Ramos (cell line): ENCODE measurements around the gene LRRC27.

Experiments
- in situ Hi-C: fragments of 300-500 bp; cut with MboI; formaldehyde crosslinking; loops from one replicate; pipeline ENCODE4 v1.14.3; 2022; ENCODE audit warnings: low sequenced_read_pairs; ENCODE audit not compliant: unreplicated experiment

LRRC27 gene

DNA sequence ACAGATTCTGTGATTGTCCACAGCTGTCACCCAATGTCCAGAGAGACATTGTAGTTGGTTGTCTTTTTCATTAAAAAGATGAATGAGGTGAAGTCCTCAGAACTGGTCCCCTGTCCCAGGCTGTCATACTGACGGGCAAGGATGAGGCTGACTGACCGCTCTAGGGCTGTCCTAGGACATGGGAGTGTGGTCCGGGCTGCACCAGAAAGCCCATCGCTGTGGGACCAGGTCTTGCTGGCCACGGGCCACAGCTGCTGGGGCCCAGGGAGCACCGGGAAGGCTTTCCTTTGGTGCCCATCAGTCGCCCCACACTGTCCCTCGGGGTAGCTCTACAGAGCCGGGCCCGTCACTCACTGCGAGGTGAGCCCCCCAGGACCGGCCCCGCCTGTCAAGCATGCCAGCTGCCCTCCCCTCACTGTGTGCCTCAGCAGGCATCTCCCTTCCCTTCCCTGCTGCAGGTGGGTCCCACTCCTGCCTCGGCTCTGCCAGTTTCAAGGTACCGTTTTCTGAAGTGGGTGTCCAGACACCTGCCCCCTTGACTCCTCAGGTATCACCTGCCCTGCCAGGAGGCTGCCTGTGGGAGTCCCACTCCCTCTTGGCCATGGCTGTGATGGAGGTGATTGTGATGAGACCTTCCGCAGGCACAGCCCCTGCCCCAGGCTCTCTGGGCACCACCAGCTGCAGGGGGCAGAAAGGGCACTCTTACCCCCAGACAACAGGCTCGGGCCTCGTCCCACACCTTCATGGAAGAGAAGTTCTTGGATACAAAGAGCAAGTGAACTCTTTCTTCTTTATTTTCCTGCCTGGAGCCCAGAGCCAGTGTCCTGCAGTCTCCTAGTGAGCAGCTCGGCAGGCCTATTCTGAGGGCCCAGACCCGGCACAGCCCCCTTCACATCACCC lies 21.7 kb downstream of the LRRC27 start:
- in situ Hi-C loops = no loop called here

DNA sequence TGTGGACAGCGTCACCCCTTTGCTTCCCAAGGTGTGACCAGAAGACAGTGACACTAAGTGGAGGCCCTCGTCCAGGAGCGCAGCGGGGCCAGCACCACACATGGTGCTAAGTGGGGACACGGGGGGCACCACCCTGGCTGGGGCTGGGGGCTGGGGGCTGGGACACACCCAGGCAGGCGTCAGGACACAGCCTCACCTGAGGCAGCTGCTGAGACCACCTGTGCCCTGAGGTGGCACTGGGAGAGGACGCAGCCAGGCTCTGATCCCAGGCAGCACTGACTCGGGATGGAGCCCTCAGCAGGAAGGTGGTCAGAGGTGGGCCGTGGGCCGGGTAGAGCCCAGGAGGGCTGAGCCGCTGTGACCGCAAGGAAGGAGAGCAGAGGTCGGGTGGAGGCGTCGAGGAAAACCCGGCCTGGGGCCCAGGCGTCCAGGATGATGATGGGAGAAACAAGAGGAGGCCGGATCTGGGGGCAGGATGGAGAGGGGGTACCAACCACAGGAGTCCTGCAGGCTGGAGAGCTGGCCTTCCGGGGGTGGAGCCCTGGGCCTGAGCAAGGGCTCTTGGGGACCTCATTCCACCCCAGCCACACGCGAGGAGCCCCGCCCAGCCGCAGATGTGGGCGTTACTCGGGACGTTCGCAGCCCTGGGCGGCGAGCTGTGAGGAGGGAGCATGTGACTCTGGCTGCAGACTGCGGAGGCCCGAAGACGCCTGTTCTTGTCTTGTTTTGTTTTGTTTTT lies 22.5 kb downstream of the LRRC27 start:
- in situ Hi-C loops = no loop called here

DNA sequence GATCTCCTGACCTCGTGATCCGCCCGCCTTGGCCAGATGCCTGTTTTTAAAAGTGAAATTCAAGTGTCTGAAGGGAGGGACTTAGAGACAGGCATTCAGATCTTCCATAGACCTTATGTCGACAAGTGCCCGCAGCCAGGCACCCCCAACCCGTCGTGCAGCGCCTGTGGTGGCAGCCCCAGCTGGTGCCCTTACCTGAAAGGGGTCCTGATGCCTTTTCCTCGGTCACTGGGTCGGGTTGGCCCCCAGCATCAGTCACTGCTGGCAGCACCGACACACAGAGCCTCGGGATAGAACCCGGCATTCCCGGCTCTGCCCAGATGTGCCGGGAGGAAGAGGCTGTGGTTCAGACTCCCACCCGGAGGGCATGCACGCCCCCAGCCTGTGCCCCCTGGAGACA lies 23.3 kb downstream of the LRRC27 start:
- in situ Hi-C loops = no loop called here

DNA sequence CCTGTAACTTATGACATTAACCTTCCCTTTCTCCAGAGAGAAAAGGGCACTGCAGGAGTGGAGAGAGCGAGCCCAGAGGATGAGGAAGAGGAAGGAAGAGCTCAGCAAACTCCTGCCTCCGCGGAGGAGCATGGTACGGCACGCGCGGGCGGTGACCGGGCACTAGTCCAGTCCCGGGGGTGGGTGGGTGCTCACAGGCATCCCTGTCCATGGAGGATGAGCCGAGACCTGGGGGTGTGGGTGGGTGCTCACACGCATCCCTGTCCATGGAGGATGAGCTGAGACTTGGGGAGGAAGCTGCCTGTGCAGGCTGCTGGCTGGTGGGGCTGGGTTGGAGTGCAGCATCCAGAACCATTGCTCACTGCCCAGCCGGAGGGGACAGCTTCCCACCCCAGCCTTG lies 23.8 kb downstream of the LRRC27 start:
- in situ Hi-C loops = no loop called here

DNA sequence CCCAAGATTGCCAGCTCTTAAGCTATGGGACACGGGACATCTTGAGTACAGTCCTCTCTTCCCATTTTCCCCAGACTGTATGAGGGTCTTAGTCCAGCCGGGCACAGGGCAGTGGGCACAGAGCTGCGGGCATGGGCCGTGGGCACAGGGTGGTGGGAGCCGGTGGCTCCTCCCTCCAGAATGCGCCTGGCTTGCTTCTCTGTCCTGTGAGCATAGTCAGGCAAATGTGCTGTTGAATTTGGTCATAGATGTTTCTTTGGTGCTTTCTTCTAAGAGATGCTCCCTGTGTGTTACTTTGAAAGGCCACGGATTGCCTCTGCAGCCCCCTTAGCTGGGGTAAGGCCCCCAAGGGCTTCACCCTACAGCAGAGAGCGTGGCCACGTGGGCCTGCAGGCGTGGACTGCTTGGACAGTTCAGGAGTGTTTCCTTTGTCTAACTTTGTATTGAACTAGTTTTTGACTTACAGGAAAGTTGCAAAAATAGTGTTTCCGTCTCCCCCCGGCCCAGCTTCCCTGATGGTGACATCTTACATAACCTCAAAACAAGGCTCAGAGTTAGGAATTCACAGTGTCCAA lies 24.7 kb downstream of the LRRC27 start:
- in situ Hi-C loops = no loop called here

DNA sequence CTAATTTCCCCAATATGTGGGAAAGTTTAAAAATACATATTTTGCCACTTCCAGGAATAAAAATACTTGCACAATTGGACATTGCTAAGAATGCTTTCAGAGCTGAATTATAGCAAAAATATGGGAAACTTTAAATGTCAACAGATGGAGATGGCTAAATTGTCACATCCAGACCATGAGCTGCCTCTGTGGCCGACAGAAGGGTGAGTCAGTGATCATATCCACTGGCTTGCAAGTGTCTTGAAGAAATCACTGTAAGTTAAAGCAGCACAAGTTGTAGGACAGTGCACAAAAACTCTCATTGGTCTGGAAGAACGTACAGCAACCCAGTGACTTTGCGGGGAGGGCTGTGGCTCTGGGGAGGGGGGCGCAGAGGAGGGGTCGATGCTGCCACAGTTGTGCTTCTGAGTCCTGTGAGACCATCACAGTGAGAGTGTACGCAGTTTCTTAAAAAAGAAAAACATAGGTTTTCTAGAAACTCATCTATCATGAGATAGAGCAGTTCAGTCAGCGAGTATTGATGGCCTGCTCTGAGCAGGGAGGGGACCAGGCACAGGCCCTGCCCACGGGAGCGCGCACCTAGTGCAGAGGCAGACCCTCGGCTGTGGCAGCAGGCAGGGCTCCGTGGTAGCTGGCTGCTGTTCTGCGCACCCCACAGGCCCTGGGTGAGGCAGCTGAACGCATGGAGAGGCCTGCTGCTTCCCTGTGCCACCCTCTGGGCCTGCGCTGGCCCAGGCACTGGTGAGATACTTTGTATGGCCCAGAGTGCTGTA lies 25.5 kb downstream of the LRRC27 start:
- in situ Hi-C loops = no loop called here

DNA sequence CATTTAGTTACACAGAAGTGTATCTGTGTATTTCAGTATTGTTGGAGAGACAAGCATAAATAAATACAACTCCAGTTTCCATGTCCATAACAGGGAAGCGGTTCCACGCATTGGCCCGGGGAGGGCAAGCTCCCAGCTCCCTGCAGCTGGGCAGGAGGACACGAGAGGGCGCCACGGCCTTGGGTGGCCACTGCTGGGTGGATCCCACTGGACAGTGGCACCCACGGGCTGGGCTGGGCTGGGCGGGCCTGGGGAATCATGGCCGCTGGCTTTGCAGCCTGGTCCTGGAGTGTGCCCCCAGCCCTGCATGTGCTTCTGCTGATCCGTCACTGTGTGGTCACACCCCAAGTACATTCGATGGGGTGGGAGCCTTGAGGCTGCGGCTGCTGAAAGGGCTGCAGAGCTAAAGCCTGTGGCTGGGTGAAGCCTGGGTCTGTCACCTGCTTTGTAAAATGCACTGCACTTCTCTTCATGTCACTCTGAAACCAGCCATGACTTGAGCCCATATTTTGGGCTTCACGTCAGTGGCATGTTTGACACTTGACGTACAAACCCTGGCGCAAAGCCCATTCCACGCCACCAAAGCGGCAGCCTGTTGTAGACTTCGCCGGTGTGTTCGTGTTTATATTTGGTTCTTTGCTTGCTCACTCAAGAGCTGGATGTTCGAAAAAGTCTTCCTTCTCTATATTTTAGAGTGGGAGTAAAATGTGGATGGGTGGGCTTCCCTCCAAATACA lies 27.5 kb downstream of the LRRC27 start:
- in situ Hi-C loops = no loop called here

DNA sequence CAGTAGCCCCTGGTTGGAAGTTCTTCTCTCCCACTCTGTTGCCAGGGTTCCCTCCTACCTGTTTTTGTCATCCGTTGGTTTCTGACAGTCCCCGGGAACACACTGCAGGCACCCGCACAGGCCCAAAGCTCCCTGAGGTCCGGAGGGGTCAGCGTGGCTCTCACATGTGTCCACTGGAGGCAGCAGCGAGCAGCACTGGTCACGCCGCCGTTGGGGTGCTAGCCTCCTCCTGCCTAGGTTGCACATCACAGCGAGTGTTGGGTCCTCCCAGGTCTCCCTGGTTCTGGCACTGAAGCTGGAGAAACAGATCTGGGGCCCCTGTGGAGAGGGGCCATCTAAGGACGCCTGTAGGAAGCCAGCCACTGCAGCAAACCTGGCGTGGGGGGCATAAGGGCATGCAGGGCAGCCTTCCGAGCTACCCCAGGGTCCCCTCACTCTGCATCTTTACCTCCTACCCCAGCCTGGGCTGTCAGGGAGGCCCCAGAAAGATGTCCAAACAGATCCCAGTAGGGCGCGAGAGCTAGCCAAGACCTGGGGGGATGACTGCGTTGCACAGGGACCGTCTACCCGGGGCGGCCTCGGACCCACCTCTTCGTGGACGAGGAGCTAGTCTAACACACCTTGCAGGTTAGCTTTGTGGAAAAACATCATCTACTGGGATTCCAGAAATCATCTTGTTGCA lies 28.9 kb downstream of the LRRC27 start:
- in situ Hi-C loops = no loop called here

DNA sequence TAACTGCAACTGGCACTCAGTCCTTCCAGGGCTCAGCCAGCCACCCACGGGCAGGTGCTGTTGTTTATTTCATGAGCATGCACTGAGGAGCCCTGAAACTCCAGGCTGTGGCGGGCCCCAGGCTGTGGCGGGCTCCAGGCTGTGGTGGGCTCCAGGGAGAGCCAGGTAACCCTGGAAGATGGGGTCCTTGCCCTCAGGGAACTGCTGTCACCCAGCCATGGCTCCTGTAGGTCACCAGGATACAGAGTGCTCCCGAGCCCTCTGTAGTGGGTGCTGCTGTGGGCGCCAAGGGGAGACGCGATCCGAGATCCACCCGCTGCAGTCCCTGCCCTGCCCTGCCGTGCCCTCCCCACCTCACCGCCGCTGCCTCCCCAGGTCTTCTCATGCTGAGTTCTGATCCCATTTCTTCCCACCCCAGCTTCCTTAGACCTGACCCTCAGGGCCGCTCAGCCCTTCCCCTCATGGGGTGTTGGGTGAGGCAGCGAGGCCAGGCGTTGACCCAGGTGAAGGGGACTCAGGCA lies 29.6 kb downstream of the LRRC27 start:
- in situ Hi-C loops = no loop called here

DNA sequence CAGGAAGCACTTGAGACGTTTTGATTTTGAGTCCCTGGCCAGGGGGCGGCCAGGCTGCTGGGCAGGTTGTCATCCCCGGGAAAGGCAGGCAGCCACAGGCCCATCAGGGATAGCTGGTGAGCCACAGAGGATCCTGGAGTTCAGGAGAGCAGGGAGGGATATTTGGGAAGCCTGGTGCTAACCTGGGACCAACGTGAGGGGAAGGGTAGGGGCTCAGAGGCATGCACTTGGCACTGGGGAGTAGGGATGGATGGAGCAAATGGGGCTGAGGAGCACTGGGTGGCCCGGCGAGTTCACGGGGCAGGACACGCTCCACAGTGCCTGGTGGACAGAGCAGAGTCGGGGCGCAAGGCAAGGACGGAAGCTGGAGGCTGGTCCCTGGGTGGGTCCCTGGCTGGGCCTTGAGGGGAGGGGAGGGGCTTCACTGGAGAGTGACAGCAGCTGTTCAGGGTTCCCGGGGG lies 30.2 kb downstream of the LRRC27 start:
- in situ Hi-C loops = no loop called here

DNA sequence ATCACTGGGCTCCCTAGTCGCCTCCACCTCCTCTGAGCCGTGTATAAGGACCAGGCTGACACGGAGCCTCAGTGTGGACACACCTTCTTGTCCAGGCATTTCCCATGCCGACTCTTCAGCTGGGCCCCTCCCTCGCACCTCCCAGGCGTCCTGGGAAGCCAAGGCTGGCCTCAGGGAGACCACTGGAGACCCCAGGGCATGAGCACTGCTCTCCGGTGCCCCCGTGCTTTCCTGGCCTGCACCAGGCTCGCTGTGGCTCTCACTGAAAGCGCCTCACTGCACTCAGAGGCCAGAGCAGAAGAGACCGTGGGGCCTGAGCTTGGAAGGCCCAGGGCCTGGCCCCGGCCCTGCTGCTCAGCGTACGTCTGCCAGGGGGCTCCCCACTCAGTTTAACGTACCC lies 31.4 kb downstream of the LRRC27 start:
- in situ Hi-C loops = no loop called here

DNA sequence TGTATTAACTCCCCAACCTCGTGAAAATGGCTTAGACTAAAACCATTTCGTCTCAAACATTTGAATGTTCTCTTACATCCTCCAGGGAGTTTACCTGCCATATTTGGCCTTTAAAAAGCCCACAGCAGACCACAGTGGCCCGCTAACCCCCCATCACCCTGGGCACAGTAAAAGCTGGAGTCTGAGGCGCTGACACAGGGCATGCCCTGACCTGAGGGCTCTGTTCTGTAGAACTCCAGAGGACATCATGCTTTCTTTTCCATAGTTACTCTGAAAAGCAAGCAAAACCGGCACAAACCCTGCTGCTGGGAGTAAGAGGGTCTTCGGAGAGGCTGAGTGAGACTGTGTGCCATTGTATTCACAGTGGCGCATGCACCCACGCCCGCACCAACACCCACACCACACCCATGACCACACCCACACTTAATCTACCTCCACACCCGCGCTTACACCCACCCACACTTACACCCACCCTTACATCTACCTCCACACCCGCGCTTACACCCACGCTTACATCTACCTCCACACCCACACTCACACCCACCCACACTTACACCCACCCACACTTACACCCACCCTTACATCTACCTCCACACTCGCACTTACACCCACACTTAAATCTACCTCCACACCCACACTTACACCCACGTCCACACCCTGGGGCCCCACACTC lies 32.1 kb downstream of the LRRC27 start:
- in situ Hi-C loops = no loop called here

DNA sequence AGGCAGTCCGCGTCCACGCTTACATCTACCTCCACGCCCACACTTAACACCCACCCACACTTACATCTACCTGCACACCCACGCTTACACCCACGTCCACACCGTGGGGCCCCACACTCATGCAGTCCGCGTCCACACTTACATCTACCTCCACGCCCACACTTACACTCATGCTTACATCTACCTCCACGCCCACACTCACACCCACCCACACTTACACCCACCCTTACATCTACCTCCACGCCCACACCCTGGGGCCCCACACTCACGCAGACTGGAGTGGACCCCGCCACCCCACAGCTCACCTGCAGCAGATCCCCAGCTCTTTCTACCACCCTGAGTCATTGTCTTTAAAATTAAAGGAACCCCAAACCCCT lies 32.6 kb downstream of the LRRC27 start:
- in situ Hi-C loops = no loop called here

DNA sequence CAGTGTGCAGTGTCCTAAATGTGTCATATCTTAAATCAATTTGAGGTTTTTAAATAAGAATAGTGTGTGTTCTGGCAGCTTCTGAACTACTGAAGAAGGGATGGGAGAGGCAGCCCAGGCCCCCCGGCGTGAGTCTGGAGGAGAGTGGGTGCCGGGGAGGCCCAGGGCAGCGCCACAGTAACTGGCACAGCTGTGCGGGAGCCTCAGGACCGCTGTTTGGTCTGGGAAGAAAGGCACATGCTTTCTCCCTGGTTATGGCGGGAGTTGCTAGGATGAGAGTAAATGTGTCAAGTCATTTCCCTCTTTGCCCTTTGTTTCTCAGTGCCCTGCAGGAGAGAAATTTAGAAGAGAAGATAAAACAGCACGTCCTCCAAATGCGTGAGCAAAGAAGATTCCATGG lies 33.1 kb downstream of the LRRC27 start:
- in situ Hi-C loops = no loop called here

DNA sequence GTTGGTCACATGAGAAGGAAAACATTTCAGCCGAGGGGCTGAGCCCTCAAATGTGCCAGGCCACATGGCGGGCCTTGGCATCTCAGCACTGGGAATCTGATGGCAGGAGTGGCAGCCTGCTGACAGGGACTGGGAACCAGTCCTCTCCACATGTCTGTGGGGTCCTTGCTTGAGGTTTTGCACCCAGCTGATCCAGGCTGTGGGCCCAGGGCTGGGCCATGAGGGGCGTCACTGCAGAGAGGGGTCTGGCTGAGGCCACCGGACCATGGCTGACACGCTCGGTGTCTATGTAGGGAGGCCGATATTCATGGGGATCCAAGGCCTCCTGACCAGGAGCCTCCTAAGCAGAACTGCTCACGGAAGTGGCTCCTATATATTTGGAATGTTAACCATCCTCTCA lies 34.0 kb downstream of the LRRC27 start:
- in situ Hi-C loops = no loop called here

DNA sequence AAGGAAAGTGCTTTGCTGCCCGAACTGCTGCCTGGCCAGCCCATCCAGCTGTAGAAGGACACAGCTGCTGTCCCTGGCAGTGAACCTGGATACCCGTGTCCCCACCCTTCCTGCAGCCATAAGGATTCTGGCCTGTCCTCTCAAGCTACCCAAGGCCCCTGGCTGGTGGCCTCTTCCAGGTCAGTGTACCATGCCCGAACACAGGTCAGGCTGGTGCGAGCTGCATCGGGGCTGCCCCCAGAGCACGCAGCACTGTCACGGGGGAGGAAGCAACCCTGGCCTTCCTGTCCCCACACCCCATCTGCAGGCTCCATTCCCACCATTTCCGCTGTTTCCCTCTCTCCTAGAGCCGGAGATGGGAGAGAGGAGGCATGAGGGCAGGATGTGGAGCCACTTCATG lies 34.5 kb downstream of the LRRC27 start:
- in situ Hi-C loops = no loop called here

DNA sequence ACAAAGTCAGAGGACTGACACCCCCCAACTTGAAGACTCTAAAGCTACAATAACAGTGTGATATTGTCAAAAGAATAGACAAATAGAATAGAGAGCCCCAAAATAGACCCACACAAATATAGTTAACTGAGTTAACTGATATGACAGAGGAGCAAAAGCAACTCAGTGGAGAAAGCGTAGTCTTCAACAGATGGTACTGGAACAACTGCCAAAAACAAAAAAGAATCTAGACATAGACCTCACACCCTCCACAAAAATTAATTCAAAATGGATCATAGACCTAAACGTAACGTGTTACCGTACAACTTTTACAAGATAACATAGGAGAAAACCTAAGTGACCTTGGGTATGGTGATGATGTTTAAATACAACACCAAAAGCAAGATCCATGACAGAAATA lies 36.4 kb downstream of the LRRC27 start:
- in situ Hi-C loops = no loop called here

DNA sequence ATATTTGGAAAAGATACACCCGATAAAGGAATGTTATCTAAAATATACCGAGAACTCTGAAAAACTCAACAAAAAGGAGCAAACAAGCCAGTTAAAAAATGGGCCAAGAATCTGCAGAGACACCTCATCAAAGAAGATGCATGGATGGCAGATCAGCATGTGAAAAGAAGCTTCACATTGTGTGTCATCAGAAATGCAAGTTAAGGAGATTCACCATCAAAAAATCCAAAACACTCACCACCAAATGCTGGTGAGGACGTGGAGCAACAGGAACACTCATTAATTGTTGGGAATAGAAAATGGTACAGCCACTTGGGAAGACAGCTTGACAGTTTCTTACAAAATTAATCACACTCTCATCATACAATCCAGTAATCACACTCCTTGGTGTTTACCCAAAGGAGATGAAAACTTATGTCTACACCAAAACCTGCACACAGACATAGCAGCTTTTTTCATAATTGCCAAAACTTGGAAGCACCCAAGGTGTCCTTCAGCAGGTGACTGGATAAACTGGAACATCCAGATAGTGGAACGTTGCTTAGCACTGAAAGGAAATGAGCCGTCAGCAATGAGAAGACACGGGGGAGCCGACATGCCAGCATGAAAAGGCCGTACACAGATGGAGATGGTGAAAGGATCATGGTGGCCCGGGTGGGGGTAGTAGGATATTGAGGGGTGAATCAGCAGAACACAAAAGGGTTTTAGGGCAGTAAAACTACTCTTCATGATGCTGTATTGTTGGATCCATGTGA lies 37.1 kb downstream of the LRRC27 start:
- in situ Hi-C loops = no loop called here
